ENCODE results near the gene ABI3BP. TPM values are rescaled to one million over a fixed set of nuclear protein-coding genes. Genes with fewer than 3 reads are reported as not detected.

ABI3BP gene
- total RNA-seq, 1 experiment from 2014 or later, result 3.1 TPM

- H3K4me1 Mint-ChIP-seq (ENCODE audit: insufficient read depth, unreplicated experiment), result no peaks in the 10 kb centered on the region
- ChIA-PET POLR2A (no interaction called here), CTCF (interaction anchor here (0.8 to 1.2 kb wide), 2 partner anchors 15 to 43 kb away, joined by 3 read pairs; no protein-coding TSS in a partner anchor)
- BruUV-seq (replicated peaks), result no TSS peak
- intact Hi-C loops (cut with micrococcal nuclease), result no loop called here
- H3K27me3 Mint-ChIP-seq (ENCODE audit: insufficient read depth, unreplicated experiment), result no peaks in the 10 kb centered on the region
- no peaks in the 10 kb centered on the region for H3K9me3 Mint-ChIP-seq (ENCODE audit: unreplicated experiment)
- no peak for DNase-seq (ENCODE audit: unreplicated experiment)
- no peak overlapping the region for H3K27ac Mint-ChIP-seq (ENCODE audit: low read depth, unreplicated experiment)
- H3K4me3 Mint-ChIP-seq (ENCODE audit: unreplicated experiment), result no peak overlapping the region
- TF ChIP-seq, protein P1, sequence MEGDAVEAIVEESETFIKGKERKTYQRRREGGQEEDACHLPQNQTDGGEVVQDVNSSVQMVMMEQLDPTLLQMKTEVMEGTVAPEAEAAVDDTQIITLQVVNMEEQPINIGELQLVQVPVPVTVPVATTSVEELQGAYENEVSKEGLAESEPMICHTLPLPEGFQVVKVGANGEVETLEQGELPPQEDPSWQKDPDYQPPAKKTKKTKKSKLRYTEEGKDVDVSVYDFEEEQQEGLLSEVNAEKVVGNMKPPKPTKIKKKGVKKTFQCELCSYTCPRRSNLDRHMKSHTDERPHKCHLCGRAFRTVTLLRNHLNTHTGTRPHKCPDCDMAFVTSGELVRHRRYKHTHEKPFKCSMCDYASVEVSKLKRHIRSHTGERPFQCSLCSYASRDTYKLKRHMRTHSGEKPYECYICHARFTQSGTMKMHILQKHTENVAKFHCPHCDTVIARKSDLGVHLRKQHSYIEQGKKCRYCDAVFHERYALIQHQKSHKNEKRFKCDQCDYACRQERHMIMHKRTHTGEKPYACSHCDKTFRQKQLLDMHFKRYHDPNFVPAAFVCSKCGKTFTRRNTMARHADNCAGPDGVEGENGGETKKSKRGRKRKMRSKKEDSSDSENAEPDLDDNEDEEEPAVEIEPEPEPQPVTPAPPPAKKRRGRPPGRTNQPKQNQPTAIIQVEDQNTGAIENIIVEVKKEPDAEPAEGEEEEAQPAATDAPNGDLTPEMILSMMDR (IDR thresholded peaks at IDR 0.05; ENCODE audit: unreplicated experiment), result no peak
- no peaks in the 10 kb centered on the region for H3K36me3 Mint-ChIP-seq (ENCODE audit: insufficient read depth, unreplicated experiment)
These were observed 181.3 kb downstream of the ABI3BP start for GRCh38 chr3:100811779-100812507.

DNA sequence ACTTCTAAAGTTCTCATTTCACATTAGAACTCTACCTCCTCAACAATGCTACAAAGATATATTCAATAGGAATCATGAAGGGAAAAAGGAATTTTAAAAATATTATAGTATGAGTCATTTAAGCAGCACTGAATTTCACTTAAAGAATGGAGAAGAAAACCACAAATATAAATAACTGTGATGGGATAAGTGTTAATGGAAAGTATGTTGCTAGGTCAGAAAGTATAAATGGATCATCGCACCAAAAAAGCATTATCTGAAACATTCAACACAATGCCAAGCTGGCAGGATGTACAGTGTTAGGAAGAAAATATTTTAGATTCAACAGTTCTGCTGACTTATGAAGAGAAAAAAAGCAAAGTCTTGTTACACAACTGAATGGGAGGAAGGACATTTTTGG, 182.6 kb downstream of the ABI3BP start:
- no peaks in the 10 kb centered on the region for H3K9me3 Mint-ChIP-seq (ENCODE audit: unreplicated experiment)
- H3K27me3 Mint-ChIP-seq (ENCODE audit: insufficient read depth, unreplicated experiment), result no peaks in the 10 kb centered on the region
- no peaks in the 10 kb centered on the region for H3K36me3 Mint-ChIP-seq (ENCODE audit: insufficient read depth, unreplicated experiment)
- CTCF ChIA-PET, result interaction anchor here (0.6 to 0.7 kb wide), 2 partner anchors 702 to 745 kb away, joined by 3 to 4 read pairs; no protein-coding TSS in a partner anchor
- H3K4me3 Mint-ChIP-seq (ENCODE audit: unreplicated experiment), result no peak overlapping the region
- BruUV-seq (replicated peaks), result no TSS peak
- TF ChIP-seq, protein P1 (IDR thresholded peaks at IDR 0.05; ENCODE audit: unreplicated experiment), result no peak
- no peak overlapping the region for H3K27ac Mint-ChIP-seq (ENCODE audit: low read depth, unreplicated experiment)
- no peaks in the 10 kb centered on the region for H3K4me1 Mint-ChIP-seq (ENCODE audit: insufficient read depth, unreplicated experiment)
- intact Hi-C loops (cut with micrococcal nuclease), result no loop called here
- no peak for DNase-seq (ENCODE audit: unreplicated experiment)
- POLR2A ChIA-PET, result no interaction called here

DNA sequence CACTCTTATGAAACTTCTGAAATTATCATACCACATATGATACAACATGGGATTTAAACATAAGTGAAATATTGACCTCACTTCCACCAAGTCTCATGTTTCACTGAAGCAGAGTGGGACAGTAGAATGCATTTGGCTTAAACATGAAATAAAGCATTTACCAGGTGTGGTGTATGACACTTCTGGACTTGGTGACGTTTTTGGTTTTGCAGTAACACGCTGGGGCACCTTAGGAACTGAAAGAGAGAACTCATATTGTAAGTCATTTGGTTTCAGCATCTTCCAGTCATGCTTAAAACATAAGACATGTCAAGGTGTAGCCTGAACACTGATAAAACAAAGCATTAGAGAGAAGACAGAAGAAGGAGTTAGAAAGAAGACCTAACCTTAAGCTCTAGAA, 188.6 kb downstream of the ABI3BP start:
- Mint-ChIP-seq H3K27ac (ENCODE audit: low read depth, unreplicated experiment) (no peak overlapping the region), H3K4me3 (ENCODE audit: unreplicated experiment) (no peak overlapping the region), H3K36me3 (ENCODE audit: insufficient read depth, unreplicated experiment) (no peaks in the 10 kb centered on the region), H3K27me3 (ENCODE audit: insufficient read depth, unreplicated experiment) (no peaks in the 10 kb centered on the region), H3K9me3 (ENCODE audit: unreplicated experiment) (peaks cover 10% of the 10 kb centered on the region), H3K4me1 (ENCODE audit: insufficient read depth, unreplicated experiment) (no peaks in the 10 kb centered on the region)
- TF ChIP-seq, protein P1 (IDR thresholded peaks at IDR 0.05; ENCODE audit: unreplicated experiment), result no peak
- no TSS peak for BruUV-seq (replicated peaks)
- ChIA-PET CTCF (interaction anchor here (0.6 kb wide), 1 partner anchor 65 kb away, joined by 3 read pairs; no protein-coding TSS in a partner anchor), POLR2A (no interaction called here)
- no peak for DNase-seq (ENCODE audit: unreplicated experiment)
- intact Hi-C loops (cut with micrococcal nuclease), result no loop called here

DNA sequence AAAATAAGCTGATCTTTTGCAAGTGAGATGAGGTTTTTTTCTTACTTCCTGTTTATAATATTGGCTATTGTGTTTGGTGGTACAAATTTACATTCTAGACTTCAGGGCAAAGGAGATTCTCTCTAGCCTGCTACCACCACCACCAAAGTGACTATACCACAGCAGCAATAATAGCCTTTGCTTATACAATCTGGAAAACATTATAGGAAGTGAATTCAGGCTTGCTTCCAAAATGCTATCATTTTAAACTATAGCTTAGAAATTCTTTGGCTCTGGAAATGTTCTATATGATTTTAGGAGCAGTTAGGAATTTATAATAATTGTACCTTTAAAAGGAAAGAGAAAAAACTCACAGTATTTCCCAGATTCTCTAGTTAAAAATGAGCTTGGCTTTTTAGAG, 189.5 kb downstream of the ABI3BP start:
- TF ChIP-seq, protein P1 (IDR thresholded peaks at IDR 0.05; ENCODE audit: unreplicated experiment), result no peak

More for the DNA sequence above, 189.5 kb downstream of the ABI3BP start:
- Mint-ChIP-seq H3K36me3 (ENCODE audit: insufficient read depth, unreplicated experiment) (no peaks in the 10 kb centered on the region), H3K9me3 (ENCODE audit: unreplicated experiment) (peaks cover 10% of the 10 kb centered on the region), H3K27me3 (ENCODE audit: insufficient read depth, unreplicated experiment) (no peaks in the 10 kb centered on the region), H3K4me1 (ENCODE audit: insufficient read depth, unreplicated experiment) (no peaks in the 10 kb centered on the region), H3K4me3 (ENCODE audit: unreplicated experiment) (no peak overlapping the region), H3K27ac (ENCODE audit: low read depth, unreplicated experiment) (no peak overlapping the region)
- POLR2A ChIA-PET, result interaction anchor here (0.6 kb wide), 1 partner anchor 18 kb away, joined by 3 read pairs; no protein-coding TSS in a partner anchor
- BruUV-seq (replicated peaks), result no TSS peak
- CTCF ChIA-PET, result interaction anchor here (0.6 to 0.7 kb wide), 3 partner anchors 90 to 382 kb away, joined by 3 read pairs; no protein-coding TSS in a partner anchor
- intact Hi-C loops (cut with micrococcal nuclease), result no loop called here
- DNase-seq (ENCODE audit: unreplicated experiment), result no peak
